SJSA1 (cell line): Measurements from ENCODE around the gene PRCD. TPM values are rescaled to one million over a fixed set of nuclear protein-coding genes. Genes with fewer than 3 reads are reported as not detected.

Source experiments
- DNase-seq, 2 experiments: peaks; one replicate each; pipeline ENCODE4 v3.0.0-alpha.2; 2015 to 2020; ENCODE audit warnings: low spot score in 2 of 2, low read depth in 1 of 2
- H3K27ac ChIP-seq: fragments of 250-450 bp; sonication (Bioruptor Pico); 2 replicates; pipeline ENCODE4 v1.5.1; 2020; ENCODE audit warnings: mild to moderate bottlenecking, moderate library complexity
- H3K27me3 ChIP-seq: fragments of 250-450 bp; sonication (Bioruptor Pico); replicated peaks from 2 replicates; pipeline ENCODE4 v1.5.1; 2020; ENCODE audit warnings: mild to moderate bottlenecking, moderate library complexity
- H3K36me3 ChIP-seq: fragments of 250-450 bp; sonication (Bioruptor Pico); 2 replicates; pipeline ENCODE4 v1.5.1; 2020; ENCODE audit warnings: mild to moderate bottlenecking
- H3K4me1 ChIP-seq: fragments of 250-450 bp; sonication (Bioruptor Pico); replicated peaks from 2 replicates; pipeline ENCODE4 v1.6.1; 2021; ENCODE audit warnings: mild to moderate bottlenecking
- H3K4me3 ChIP-seq: fragments of 250-450 bp; sonication (Bioruptor Pico); 2 replicates; pipeline ENCODE4 v1.5.1; 2020; ENCODE audit warnings: mild to moderate bottlenecking
- H3K9me3 ChIP-seq: fragments of 250-450 bp; sonication (Bioruptor Pico); replicated peaks from 2 replicates; pipeline ENCODE4 v1.5.1; 2020; ENCODE audit warnings: mild to moderate bottlenecking
- total RNA-seq: library from RNA; depleted of rRNA; stranded (reverse); fragments of >200 nt; shearing (Covaris generic); gene quantifications from 2 replicates; pipeline ENCODE4 v1.2.3, GENCODE V29; 2014

Gene PRCD
- total RNA-seq, 1 experiment from 2014 or later: 0.13 TPM

- peaks cover 55% of the 10 kb centered on the region for H3K36me3 ChIP-seq
- no peak overlapping the region for H3K4me3 ChIP-seq
- H3K9me3 ChIP-seq: no peaks in the 10 kb centered on the region
- no peak for DNase-seq
- peaks cover 25% of the 10 kb centered on the region for H3K4me1 ChIP-seq
- no peaks in the 10 kb centered on the region for H3K27me3 ChIP-seq
- no peak overlapping the region for H3K27ac ChIP-seq
Observed at GRCh38 chr17:76565728-76566612, 26.1 kb downstream of the PRCD start.

- Histone ChIP-seq H3K36me3 (peaks cover 49% of the 10 kb centered on the region), H3K4me3 (no peak overlapping the region), H3K4me1 (peaks cover 19% of the 10 kb centered on the region), H3K27ac (no peak overlapping the region), H3K27me3 (no peaks in the 10 kb centered on the region), H3K9me3 (no peaks in the 10 kb centered on the region)
- no peak for DNase-seq
Observed at GRCh38 chr17:76566613-76566943, 26.7 kb downstream of the PRCD start.

GRCh38 chr17:76566988-76567431 is 27.2 kb downstream of the PRCD start:
- Histone ChIP-seq H3K4me3 (no peak overlapping the region), H3K27me3 (no peaks in the 10 kb centered on the region)

GRCh38 chr17:76567634-76568432 is 28.0 kb downstream of the PRCD start:
- Histone ChIP-seq H3K36me3 (peaks cover 42% of the 10 kb centered on the region), H3K27me3 (no peaks in the 10 kb centered on the region), H3K27ac (no peak overlapping the region), H3K4me3 (no peak overlapping the region), H3K9me3 (no peaks in the 10 kb centered on the region), H3K4me1 (peaks cover 6% of the 10 kb centered on the region)
- DNase-seq: no peak

More at GRCh38 chr17:76566988-76567431, 27.2 kb downstream of the PRCD start:
- Histone ChIP-seq H3K9me3 (no peaks in the 10 kb centered on the region), H3K27ac (no peak overlapping the region), H3K36me3 (peaks cover 45% of the 10 kb centered on the region), H3K4me1 (peaks cover 14% of the 10 kb centered on the region)
- no peak for DNase-seq

GRCh38 chr17:76568811-76569221 is 29.0 kb downstream of the PRCD start:
- no peak overlapping the region for H3K4me3 ChIP-seq
- no peak for DNase-seq
- no peaks in the 10 kb centered on the region; the same call in 1 of the 2 replicates for H3K4me1 ChIP-seq
- no peaks in the 10 kb centered on the region for H3K9me3 ChIP-seq
- H3K27me3 ChIP-seq: no peaks in the 10 kb centered on the region
- H3K27ac ChIP-seq: no peak overlapping the region
- H3K36me3 ChIP-seq: peaks cover 32% of the 10 kb centered on the region

GRCh38 chr17:76569607-76570279 is 29.9 kb downstream of the PRCD start:
- H3K36me3 ChIP-seq: peaks cover 32% of the 10 kb centered on the region
- H3K4me3 ChIP-seq: no peak overlapping the region
- DNase-seq: no peak
- no peaks in the 10 kb centered on the region for H3K9me3 ChIP-seq
- no peaks in the 10 kb centered on the region for H3K27me3 ChIP-seq
- no peaks in the 10 kb centered on the region; the same call in 1 of the 2 replicates for H3K4me1 ChIP-seq
- H3K27ac ChIP-seq: no peak overlapping the region

- no peaks in the 10 kb centered on the region for H3K9me3 ChIP-seq
- peaks cover 28% of the 10 kb centered on the region for H3K36me3 ChIP-seq
- DNase-seq: no peak
- H3K27ac ChIP-seq: no peak overlapping the region
- H3K27me3 ChIP-seq: no peaks in the 10 kb centered on the region
- H3K4me3 ChIP-seq: no peak overlapping the region
- no peaks in the 10 kb centered on the region; the same call in 1 of the 2 replicates for H3K4me1 ChIP-seq
Observed at GRCh38 chr17:76570457-76570856, 30.6 kb downstream of the PRCD start.

GRCh38 chr17:76570877-76571471 is 31.1 kb downstream of the PRCD start:
- Histone ChIP-seq H3K27me3 (no peaks in the 10 kb centered on the region), H3K4me1 (no peaks in the 10 kb centered on the region; the same call in 1 of the 2 replicates), H3K9me3 (no peaks in the 10 kb centered on the region), H3K4me3 (no peak overlapping the region), H3K27ac (no peak overlapping the region), H3K36me3 (peaks cover 23% of the 10 kb centered on the region)
- no peak for DNase-seq

- Histone ChIP-seq H3K9me3 (no peaks in the 10 kb centered on the region), H3K27ac (no peak overlapping the region), H3K4me1 (no peaks in the 10 kb centered on the region; the same call in 1 of the 2 replicates), H3K36me3 (peaks cover 9% of the 10 kb centered on the region), H3K27me3 (no peaks in the 10 kb centered on the region), H3K4me3 (no peak overlapping the region)
- DNase-seq: no peak
Observed at GRCh38 chr17:76572201-76572910, 32.5 kb downstream of the PRCD start.

- Histone ChIP-seq H3K36me3 (0 out of 2 replicates have a peak, but pooled peaks cover 1% of the 10 kb centered on the region), H3K9me3 (no peaks in the 10 kb centered on the region), H3K4me1 (no peaks in the 10 kb centered on the region; the same call in 1 of the 2 replicates), H3K4me3 (no peak overlapping the region), H3K27ac (no peak overlapping the region), H3K27me3 (no peaks in the 10 kb centered on the region)
- no peak for DNase-seq
Observed at GRCh38 chr17:76573096-76573495, 33.3 kb downstream of the PRCD start.

- no peaks in the 10 kb centered on the region for H3K36me3 ChIP-seq
- no peak overlapping the region for H3K27ac ChIP-seq
- H3K4me1 ChIP-seq: no peaks in the 10 kb centered on the region
- DNase-seq: no peak
- H3K27me3 ChIP-seq: no peaks in the 10 kb centered on the region
- H3K4me3 ChIP-seq: no peak overlapping the region
- no peaks in the 10 kb centered on the region for H3K9me3 ChIP-seq
Observed at GRCh38 chr17:76574166-76574565, 34.3 kb downstream of the PRCD start.

GRCh38 chr17:76575570-76575969 is 35.7 kb downstream of the PRCD start:
- Histone ChIP-seq H3K9me3 (no peaks in the 10 kb centered on the region), H3K4me1 (no peaks in the 10 kb centered on the region), H3K27ac (no peak overlapping the region)

GRCh38 chr17:76576189-76576588 is 36.3 kb downstream of the PRCD start:
- H3K4me1 ChIP-seq: no peaks in the 10 kb centered on the region
- no peaks in the 10 kb centered on the region for H3K9me3 ChIP-seq
- no peak overlapping the region for H3K4me3 ChIP-seq
- no peak for DNase-seq
- no peaks in the 10 kb centered on the region for H3K27me3 ChIP-seq
- H3K36me3 ChIP-seq: no peaks in the 10 kb centered on the region
- no peak overlapping the region for H3K27ac ChIP-seq

More at GRCh38 chr17:76575570-76575969, 35.7 kb downstream of the PRCD start:
- DNase-seq: no peak
- Histone ChIP-seq H3K4me3 (no peak overlapping the region), H3K36me3 (no peaks in the 10 kb centered on the region), H3K27me3 (no peaks in the 10 kb centered on the region)
